ENCODE results near the gene HAGH. TPM values are rescaled to one million over a fixed set of nuclear protein-coding genes. Genes with fewer than 3 reads are reported as not detected.

Gene HAGH
- total and polyA plus RNA-seq, 10 of the 15 experiments (the other 5 are each of a cell fraction or from before 2014, with no cell fraction given), result 2.0 to 50.1 (median 22.4) TPM

GRCh38 chr16:1782408-1783264, 44.0 kb downstream of the HAGH start, which contains the start of the genes NUBP2 and SPSB3 (continued):
- peak; percentile 94 for TF ChIP-seq CEBPZ (IDR thresholded peaks at IDR 0.05; ENCODE audit: low read depth, low read length)
- TF ChIP-seq DPF2 (IDR thresholded peaks at IDR 0.05), result peak; percentile 100
- TF ChIP-seq ZBED1 (IDR thresholded peaks at IDR 0.05; ENCODE audit: borderline replicate concordance), result no peak
- TF ChIP-seq ASH2L (IDR thresholded peaks at IDR 0.05; ENCODE audit: borderline replicate concordance, low read depth), result no peak; the same call in 1 of the 2 replicates
- TF ChIP-seq ZBTB33 (IDR thresholded peaks at IDR 0.05), result no peak
- peak; percentile 95 for TF ChIP-seq NFYA (IDR thresholded peaks at IDR 0.05; ENCODE audit: borderline replicate concordance, low read depth, low read length)
- peak; percentile 81 for TF ChIP-seq POLR2A (IDR thresholded peaks at IDR 0.05; ENCODE audit: low read depth, low read length)
- no peak for TF ChIP-seq HDAC2 (IDR thresholded peaks at IDR 0.05)
- TF ChIP-seq ATF3 (IDR thresholded peaks at IDR 0.05; ENCODE audit: borderline replicate concordance, extremely low read depth, low read depth, low read length), result peak; percentile 44; the same call in 1 of the 2 replicates
- TF ChIP-seq TCF7 (IDR thresholded peaks at IDR 0.05; ENCODE audit: borderline replicate concordance), result no peak
- no peak for TF ChIP-seq NFIC (IDR thresholded peaks at IDR 0.05; ENCODE audit: low read depth, low read length)
- no peak for TF ChIP-seq TBL1XR1 (IDR thresholded peaks at IDR 0.05; ENCODE audit: low read depth, low read length)
- TF ChIP-seq BCL3 (IDR thresholded peaks at IDR 0.05; ENCODE audit: borderline replicate concordance, insufficient read depth, low read depth, low read length, poor library complexity, severe bottlenecking), result no peak
- TF ChIP-seq RBBP5 (conservative IDR thresholded peaks at IDR 0.05), result no peak
- TF ChIP-seq RELB (IDR thresholded peaks at IDR 0.05; ENCODE audit: low read depth), result peak; percentile 41; the same call in 1 of the 2 replicates
- no peak for TF ChIP-seq SPI1 (IDR thresholded peaks at IDR 0.05; ENCODE audit: borderline replicate concordance, insufficient read depth, low read depth, low read length)
- TF ChIP-seq HDGF (IDR thresholded peaks at IDR 0.05), result peak; percentile 90
- no peak for TF ChIP-seq ZNF217 (IDR thresholded peaks at IDR 0.05)
- TF ChIP-seq SMAD5 (IDR thresholded peaks at IDR 0.05; ENCODE audit: low read depth), result no peak
- TF ChIP-seq SP1 (IDR thresholded peaks at IDR 0.05; ENCODE audit: low read depth, low read length), result peak; percentile 97
- TF ChIP-seq PAX5 (IDR thresholded peaks at IDR 0.05; ENCODE audit: borderline replicate concordance, low read depth, low read length), result no peak
- peak; percentile 99 for TF ChIP-seq GABPA (IDR thresholded peaks at IDR 0.05; ENCODE audit: low read depth)
